Adrenal gland (tissue), 5 donors: ENCODE measurements around the gene IFIT1.

Experiments
- CTCF ChIP-seq, 6 experiments: fragments of 450-650 bp in 4 of 6; fragments of 200-600 bp in 2 of 6; sonication (generic) in 1 of 6; IDR thresholded peaks; 1 replicate in 5 of 6; 2 replicates in 1 of 6; pipeline versions ENCODE4 v1.5.1 to v1.8.0; 2016 to 2021; ENCODE audit warnings: antibody characterized with exemption in 6 of 6, mild to moderate bottlenecking in 2 of 6, moderate library complexity in 1 of 6
- POLR2A ChIP-seq, 2 donors: fragments of 450-650 bp; IDR thresholded peaks; one replicate each; pipeline ENCODE4 v1.6.1; 2017; ENCODE audit warnings: antibody characterized with exemption in 2 of 2, mild to moderate bottlenecking in 2 of 2, moderate library complexity in 1 of 2
- donor health status: DM: no; HTN: no; CAD: no.

DNA sequence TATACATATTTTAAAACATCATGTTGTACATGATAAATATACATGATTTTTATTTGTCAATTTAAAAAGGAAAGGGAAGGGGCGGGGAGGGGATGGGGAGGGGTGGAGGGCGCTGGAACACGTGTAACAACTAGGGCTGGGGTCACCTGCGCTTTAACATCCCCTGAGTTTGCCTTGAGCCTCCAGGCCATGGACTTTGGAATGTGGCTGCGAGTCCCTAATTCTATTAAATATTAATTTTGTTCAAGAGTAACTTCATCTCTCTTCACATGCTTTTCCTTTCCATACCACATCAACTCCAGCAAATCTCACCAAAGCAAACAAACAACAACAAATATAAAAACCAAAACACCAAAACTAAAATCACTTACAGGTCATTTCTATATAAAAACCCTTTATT, 32.6 kb downstream of the IFIT1 start:
- no peak for TF ChIP-seq CTCF (IDR thresholded peaks at IDR 0.05)
- TF ChIP-seq POLR2A (IDR thresholded peaks at IDR 0.05) = no peak
